IPS DF 19.7 (cell line): ENCODE results near the gene MRPL10.

Experiments used
- DNase-seq: peaks from one replicate; pipeline ENCODE4 v3.0.0-alpha.2; 2013; ENCODE audit warnings: low read depth, low spot score

MRPL10 gene

GRCh38 chr17:47813512-47814031, 17.8 kb downstream of the MRPL10 start:
- no peak for DNase-seq

DNA sequence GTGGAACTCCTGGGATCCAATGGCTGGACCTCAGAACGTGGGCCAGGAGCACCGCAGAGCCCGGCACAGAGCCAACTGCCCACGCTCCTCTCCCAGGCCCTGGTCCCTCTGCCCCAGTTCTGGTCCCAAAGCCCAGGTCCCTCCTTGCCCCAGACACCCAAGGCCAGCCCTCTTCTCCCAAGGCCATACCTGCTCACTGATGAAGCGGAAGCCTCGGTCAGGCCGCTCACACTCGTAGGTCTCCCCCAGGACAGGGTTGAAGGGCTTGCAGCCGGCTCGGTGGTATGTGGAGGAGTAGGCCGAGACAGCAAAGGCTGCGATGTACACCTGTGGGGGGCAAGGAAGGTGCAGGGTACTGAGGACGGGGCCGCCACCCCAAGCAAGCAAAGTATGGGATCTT, 18.3 kb downstream of the MRPL10 start:
- no peak for DNase-seq

GRCh38 chr17:47812146-47812920, 19.0 kb downstream of the MRPL10 start:
- DNase-seq: no peak

- no peak for DNase-seq
Observed at GRCh38 chr17:47811709-47812108, 19.6 kb downstream of the MRPL10 start.

DNA sequence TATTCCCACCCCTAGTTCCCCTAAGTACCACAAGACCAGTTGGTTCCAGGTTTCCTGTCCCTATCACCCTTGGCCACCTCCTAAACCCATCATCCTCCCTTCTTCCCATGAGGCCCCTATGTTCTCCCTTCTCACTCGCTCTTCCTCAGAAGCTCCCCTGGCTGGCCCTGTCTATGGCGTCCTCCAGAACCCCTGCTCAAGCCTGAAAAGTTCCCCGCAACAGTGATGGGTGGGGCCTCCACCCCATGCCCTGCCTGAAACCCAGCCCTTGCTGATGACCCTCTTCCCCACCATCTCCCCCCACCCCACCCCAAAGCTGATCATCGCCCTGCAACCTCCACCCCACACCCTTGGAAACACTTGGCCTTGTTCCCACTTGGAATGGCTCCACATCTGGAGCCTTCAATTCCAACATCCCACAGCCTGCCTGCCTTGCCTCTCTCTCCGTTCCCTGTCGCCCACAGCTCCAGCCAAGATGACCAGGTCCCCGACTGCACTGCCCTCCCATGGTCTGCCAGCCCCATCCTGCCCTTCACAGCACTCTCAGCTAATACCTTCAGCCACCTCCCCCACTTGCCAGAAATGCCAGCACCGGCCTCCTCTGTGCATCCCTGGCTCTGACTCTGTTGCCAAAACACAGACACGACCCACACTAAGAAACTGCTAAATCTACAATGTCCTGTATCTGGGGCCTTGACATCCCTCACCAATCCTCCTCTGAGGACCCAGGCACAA, 20.3 kb downstream of the MRPL10 start:
- no peak for DNase-seq

- DNase-seq: no peak
Observed at GRCh38 chr17:47810200-47810821, 21.0 kb downstream of the MRPL10 start.

DNA sequence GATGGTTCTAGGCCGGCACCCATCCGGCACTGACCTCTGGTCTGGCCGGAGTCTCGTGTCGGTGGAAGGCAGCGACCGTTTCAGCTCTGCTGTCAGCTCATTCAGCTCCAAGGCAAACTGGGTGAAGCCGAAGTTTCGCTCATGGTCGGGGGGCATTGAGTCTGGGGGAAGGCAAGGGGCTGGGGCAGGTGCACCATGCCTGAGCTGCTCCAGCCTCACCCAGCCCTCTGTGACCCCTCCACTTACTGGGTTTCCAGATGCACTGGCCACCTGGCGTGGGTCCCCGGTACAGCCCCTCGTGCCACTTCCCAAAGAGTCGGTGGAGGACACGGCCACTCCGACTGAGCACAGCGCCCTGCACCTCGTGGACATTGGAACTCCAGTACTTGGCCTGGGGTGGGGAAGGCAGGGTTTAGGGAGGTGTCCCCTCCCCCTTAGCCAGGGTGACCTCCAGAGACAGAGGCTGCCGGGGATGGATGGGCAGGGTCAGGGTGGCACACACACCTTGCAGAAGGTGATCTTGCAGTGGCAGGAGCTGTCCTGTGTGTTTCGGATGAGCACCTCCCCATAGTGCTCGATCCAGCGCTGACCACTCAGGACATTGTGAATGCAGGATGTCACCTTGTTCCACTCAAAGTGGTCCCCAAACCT, 22.4 kb downstream of the MRPL10 start:
- DNase-seq: no peak

GRCh38 chr17:47808036-47808829, 23.1 kb downstream of the MRPL10 start:
- no peak for DNase-seq

- DNase-seq: no peak
Observed at GRCh38 chr17:47807421-47807820, 23.9 kb downstream of the MRPL10 start.

DNA sequence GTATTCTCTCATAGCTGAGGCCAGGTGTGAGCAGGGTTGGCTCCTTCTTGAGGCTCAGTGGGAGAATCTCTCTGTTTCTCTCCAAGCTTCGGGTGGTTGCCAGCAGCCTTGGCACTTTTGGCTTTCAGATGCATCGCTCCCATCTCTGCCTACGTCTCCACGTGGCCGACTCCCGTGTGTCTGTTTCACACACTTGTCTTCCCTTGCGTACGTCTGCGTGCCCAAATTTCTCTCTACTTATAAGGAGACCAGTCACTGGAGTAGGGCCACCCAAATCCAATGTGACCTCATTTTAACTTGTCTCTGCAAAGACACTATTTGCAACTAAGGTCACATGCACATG, 24.5 kb downstream of the MRPL10 start:
- no peak for DNase-seq

DNA sequence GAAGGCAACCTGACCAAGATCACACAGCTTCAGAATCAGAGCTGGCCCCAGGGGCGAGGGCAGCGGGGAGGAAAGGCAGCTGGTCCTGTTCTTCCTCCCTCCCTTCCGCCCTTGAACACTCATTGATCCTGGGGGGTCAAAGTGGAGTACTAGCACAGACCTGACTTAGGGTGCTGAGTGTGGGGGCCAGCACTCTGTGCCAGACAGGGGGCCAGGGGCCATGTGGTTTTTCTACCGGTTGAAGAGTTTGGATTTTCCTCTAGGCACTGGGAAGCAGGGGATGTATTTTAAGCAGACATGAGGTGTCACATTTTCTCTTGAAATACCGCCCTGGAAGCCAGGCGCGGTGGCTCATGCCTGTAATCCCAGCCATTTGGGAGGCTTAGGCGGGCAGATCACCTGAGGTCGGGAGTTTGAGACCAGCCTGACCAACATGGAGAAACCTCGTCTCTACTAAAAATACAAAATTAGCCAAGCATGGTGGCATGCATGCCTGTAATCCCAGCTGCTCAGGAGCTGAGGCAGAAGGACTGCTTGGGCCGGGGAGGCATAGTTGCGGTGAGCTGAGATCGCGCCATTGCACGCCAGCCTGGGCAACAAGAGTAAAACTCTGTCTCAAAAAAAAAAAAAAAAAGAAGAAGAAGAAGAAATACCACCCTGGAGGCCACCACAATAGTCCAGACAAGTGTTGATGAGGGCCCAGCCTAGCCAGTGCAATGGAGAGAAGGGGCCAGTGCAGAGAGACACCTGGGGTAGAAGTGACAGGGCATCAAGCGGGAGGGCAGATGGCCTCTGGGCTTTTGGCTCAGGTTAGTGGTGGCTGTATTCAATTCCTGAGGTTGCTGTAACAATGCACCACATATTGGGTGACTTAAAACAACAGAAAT, 25.1 kb downstream of the MRPL10 start:
- no peak for DNase-seq

GRCh38 chr17:47804461-47804860, 26.9 kb downstream of the MRPL10 start:
- no peak for DNase-seq

- DNase-seq: no peak
Observed at GRCh38 chr17:47803751-47804150, 27.6 kb downstream of the MRPL10 start.

DNA sequence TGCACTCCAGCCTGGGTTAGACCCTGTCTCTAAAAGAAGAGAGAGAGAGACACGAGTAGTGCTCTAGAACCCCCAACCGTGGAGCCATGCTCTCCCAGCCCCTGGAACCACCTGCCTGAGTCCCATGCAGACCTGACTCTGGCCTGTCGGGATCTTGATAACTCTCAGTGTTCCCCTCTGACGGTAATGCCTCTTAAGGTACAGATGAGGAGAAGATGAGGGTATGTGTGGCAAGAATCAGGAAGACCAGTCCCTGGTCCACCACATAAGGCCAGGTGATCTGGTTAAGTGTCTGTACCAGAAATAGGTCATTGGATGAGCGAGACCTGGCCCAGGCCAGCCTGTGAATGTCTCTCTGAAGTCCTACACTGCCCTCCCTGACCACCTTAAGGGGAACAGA, 28.1 kb downstream of the MRPL10 start:
- DNase-seq: no peak

DNA sequence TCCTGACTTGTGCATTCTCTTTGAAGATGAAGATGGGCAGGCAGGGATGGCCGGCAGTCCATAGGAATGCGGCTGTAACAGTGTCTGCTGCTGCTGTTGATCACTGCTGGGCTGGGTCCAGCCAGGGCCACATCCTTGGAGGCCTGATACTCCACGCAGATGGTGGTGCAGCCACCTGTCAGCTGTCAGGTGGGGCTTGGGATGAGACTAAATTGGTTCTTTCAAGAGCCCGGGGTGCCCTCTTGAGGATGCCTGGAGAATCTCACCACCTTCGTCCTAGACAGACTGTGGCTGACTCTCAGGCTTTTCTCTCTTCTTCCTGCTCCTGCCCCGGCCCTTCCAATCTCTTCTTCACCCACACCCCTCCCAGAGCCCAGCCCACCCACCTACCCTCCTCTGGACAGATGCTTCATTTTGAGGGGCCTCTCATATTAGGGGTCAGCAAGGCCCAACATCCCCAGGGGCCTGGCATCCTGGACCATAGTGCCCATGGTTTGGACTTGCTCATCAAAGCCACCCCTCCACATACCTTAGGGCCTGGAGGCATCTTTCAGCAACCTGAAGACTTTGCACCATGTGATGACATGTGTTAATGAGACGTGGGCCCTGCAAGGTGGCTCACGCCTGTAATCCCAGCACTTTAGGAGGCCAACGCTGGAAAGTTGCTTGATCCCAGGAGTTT, 28.9 kb downstream of the MRPL10 start:
- DNase-seq: no peak

DNA sequence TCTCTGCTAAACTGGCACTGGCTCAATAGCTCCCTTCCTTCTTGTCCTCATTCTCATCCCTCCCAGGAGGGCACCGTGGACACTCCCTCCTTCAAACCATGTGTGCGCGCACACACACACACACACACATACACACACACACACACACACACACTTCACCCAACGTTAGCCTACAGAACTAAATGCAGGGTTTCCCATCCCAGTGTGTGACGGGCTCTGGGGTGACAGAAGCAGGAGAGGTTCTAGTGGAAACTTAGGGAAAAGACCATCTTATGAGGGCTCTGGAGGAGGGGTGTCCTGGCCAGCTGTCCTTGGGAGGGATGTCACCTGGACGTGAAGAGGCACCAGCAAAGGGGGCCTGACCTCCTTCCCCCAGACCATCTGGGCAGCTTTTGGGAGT, 29.4 kb downstream of the MRPL10 start:
- DNase-seq: no peak

GRCh38 chr17:47801176-47801765, 30.1 kb downstream of the MRPL10 start:
- no peak for DNase-seq

DNA sequence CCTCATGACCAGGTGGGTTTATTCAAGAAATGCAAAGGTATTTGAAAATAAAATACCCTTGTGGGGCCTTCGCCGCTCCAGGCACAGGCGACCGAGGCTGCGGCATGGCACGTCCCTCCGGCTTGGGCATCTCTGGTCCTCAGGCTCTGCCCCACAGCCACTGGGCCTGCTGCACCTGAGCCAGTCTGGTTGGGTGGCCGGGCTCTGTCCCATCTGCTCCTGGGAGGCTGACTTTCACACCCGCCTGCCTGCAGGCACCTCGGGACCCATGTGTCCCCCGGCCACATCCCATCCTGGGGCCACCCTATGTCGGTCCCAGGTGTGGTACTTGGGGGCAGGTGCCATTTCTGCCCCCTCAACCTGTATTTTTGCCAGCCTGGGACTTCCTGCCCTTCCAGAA, 30.7 kb downstream of the MRPL10 start:
- DNase-seq: no peak

- DNase-seq: no peak
Observed at GRCh38 chr17:47797797-47798196, 33.5 kb downstream of the MRPL10 start.
